ENCODE data around the gene RBFOX2.

- TF ChIP-seq POLR2A (IDR thresholded peaks at IDR 0.05), result no peak
- TF ChIP-seq, protein P1, sequence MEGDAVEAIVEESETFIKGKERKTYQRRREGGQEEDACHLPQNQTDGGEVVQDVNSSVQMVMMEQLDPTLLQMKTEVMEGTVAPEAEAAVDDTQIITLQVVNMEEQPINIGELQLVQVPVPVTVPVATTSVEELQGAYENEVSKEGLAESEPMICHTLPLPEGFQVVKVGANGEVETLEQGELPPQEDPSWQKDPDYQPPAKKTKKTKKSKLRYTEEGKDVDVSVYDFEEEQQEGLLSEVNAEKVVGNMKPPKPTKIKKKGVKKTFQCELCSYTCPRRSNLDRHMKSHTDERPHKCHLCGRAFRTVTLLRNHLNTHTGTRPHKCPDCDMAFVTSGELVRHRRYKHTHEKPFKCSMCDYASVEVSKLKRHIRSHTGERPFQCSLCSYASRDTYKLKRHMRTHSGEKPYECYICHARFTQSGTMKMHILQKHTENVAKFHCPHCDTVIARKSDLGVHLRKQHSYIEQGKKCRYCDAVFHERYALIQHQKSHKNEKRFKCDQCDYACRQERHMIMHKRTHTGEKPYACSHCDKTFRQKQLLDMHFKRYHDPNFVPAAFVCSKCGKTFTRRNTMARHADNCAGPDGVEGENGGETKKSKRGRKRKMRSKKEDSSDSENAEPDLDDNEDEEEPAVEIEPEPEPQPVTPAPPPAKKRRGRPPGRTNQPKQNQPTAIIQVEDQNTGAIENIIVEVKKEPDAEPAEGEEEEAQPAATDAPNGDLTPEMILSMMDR (IDR thresholded peaks at IDR 0.05), result no peak
Observed at GRCh38 chr22:36015811-36016529, 12.7 kb downstream of the RBFOX2 start.
